Measurements from ENCODE around the gene DBF4B. TPM values are rescaled to one million over a fixed set of nuclear protein-coding genes. Genes with fewer than 3 reads are reported as not detected.

Gene DBF4B
- total RNA-seq, 1 experiment from 2014 or later: 24.7 TPM

GRCh38 chr17:44780845-44781480, 72.5 kb downstream of the DBF4B start:
- Histone ChIP-seq H3K4ac (ENCODE audit: low read depth, low read length) (no peak overlapping the region), H4K8ac (replicated peaks; ENCODE audit: insufficient read length, low read depth, low read length) (no peak overlapping the region), H4K5ac (ENCODE audit: insufficient read length, low read depth, low read length) (no peak overlapping the region), H4K91ac (ENCODE audit: insufficient read length, low read depth, low read length) (no peak overlapping the region), H2BK20ac (ENCODE audit: low read depth, low read length, poor library complexity, severe bottlenecking) (no peak overlapping the region), H2BK12ac (ENCODE audit: insufficient read length, low read depth, low read length) (no peak overlapping the region), H2AK5ac (ENCODE audit: insufficient read length, low read length) (no peak overlapping the region), H3K56ac (ENCODE audit: insufficient read length, low read depth, low read length) (no peak overlapping the region), H4K20me1 (ENCODE audit: control insufficient read depth, insufficient read depth, insufficient read length) (no peaks in the 10 kb centered on the region), H3K79me2 (ENCODE audit: insufficient read depth, low read length) (no peaks in the 10 kb centered on the region), H3K79me1 (ENCODE audit: insufficient read depth, low read depth, low read length, poor library complexity, severe bottlenecking) (no peaks in the 10 kb centered on the region), H3K9me3 (ENCODE audit: control insufficient read depth, low read depth, low read length) (no peaks in the 10 kb centered on the region), H3K18ac (ENCODE audit: insufficient read length, low read depth, low read length) (no peak overlapping the region), H2AFZ (ENCODE audit: low read length) (no peak overlapping the region), H3K23ac (ENCODE audit: insufficient read length, low read depth, low read length) (no peak overlapping the region), H3K27ac (ENCODE audit: insufficient read length, low read depth, low read length) (no peak overlapping the region), H3K9ac (ENCODE audit: extremely low read depth, insufficient read length, low read length) (no peak overlapping the region), H3K23me2 (ENCODE audit: insufficient read length, low read depth, low read length, poor library complexity, severe bottlenecking) (peaks cover 2% of the 10 kb centered on the region), H3T11ph (ENCODE audit: low read length) (no peak overlapping the region), H2BK15ac (ENCODE audit: low read depth, low read length) (no peak overlapping the region; the same call in 1 of the 2 replicates), H2BK5ac (ENCODE audit: insufficient read length, low read length) (no peak overlapping the region), H3K27me3 (ENCODE audit: insufficient read depth, low read length) (peaks cover 4% of the 10 kb centered on the region; the same call in 1 of the 2 replicates), H3K4me2 (ENCODE audit: insufficient read depth, insufficient read length, low read length) (no peak overlapping the region), H3K4me1 (ENCODE audit: insufficient read depth, low read length) (peaks cover 2% of the 10 kb centered on the region; the same call in 1 of the 2 replicates), H3K14ac (ENCODE audit: insufficient read depth, low read length) (no peak overlapping the region; the same call in 1 of the 2 replicates), H2BK120ac (ENCODE audit: low read depth, low read length, poor library complexity, severe bottlenecking) (no peak overlapping the region)
- no CpG with 5 or more reads among the region's 14 CpGs for WGBS (ENCODE audit: extremely low coverage, insufficient read length, low lambda C conversion rate)
- H3K4me1 Mint-ChIP-seq: peaks cover 21 to 28% of the 10 kb centered on the region in 2 experiments
- peaks cover 31% of the 10 kb centered on the region for H3K27me3 Mint-ChIP-seq (ENCODE audit: low read depth)
- no peak overlapping the region for H3K4me3 Mint-ChIP-seq
- no peaks in the 10 kb centered on the region for H3K9me3 Mint-ChIP-seq
- no peak overlapping the region for H3K27ac Mint-ChIP-seq
- TF ChIP-seq CTCF (conservative IDR thresholded peaks at IDR 0.05): no peak
- no peak for DNase-seq
- H3K36me3 Mint-ChIP-seq (ENCODE audit: insufficient read depth in 1 of 3, low read depth in 3 of 3): no peaks in the 10 kb centered on the region

Data from H9 (cell line).